Thyroid gland (tissue), 4 donors: Measurements from ENCODE around the gene SLC39A8. TPM values are rescaled to one million over a fixed set of nuclear protein-coding genes. Genes with fewer than 3 reads are reported as not detected.

Experiments used
- DNase-seq, 2 donors: peaks; one replicate each; pipeline ENCODE4 v3.0.0-alpha.2; 2019
- H3K27ac ChIP-seq, 3 donors: fragments of 200-600 bp; sonication (generic); 1 replicate in 2 of 3; 2 replicates in 1 of 3; pipeline ENCODE4 v1.5.1; 2016 to 2019; ENCODE audit warnings: mild to moderate bottlenecking in 1 of 3, moderate library complexity in 1 of 3
- H3K27me3 ChIP-seq: fragments of 200-600 bp; sonication (generic); one replicate; pipeline ENCODE4 v1.5.1; 2019
- H3K36me3 ChIP-seq, 2 donors: fragments of 200-600 bp; sonication (generic); one replicate each; pipeline ENCODE4 v1.5.1; 2016 to 2019
- H3K4me1 ChIP-seq, 2 donors: fragments of 200-600 bp; sonication (generic); one replicate each; pipeline ENCODE4 v1.5.1; 2017 to 2019
- H3K4me3 ChIP-seq, 3 donors: fragments of 200-600 bp; sonication (generic); replicated peaks in 1 of 3; 1 replicate in 2 of 3; 2 replicates in 1 of 3; pipeline ENCODE4 v1.5.1; 2016; ENCODE audit warnings: mild to moderate bottlenecking in 1 of 3
- H3K9me3 ChIP-seq: fragments of 200-600 bp; sonication (generic); one replicate; pipeline ENCODE4 v1.5.1; 2017
- CTCF ChIP-seq, 6 experiments: fragments of 200-600 bp in 3 of 6; fragments of 450-650 bp in 3 of 6; sonication (generic) in 3 of 6; IDR thresholded peaks; one replicate each; pipeline ENCODE4 v1.5.1; 2016 to 2019; ENCODE audit warnings: antibody characterized with exemption in 6 of 6, mild to moderate bottlenecking in 2 of 6, inconsistent platforms in 1 of 6, moderate library complexity in 1 of 6
- POLR2A ChIP-seq, 2 donors: fragments of 450-650 bp; IDR thresholded peaks; one replicate each; pipeline ENCODE4 v1.6.1; 2017; ENCODE audit warnings: antibody characterized with exemption in 2 of 2, mild to moderate bottlenecking in 2 of 2, moderate library complexity in 1 of 2
- WGBS, 2 donors: methylation state at CpG; one replicate each; pipeline ENCODE4 v1.1.5; 2017; 5-methylcytosine and 5-hydroxymethylcytosine counted together
- intact Hi-C: fragments of 100-400 bp; cut with DNase I; formaldehyde crosslinking; loops from one replicate; pipeline ENCODE4 v1.15.1; 2023
- total RNA-seq, 4 donors: library from RNA; depleted of rRNA; stranded (reverse); fragments of >200 nt; gene quantifications; one replicate each; pipeline ENCODE4 v1.2.3, GENCODE V29; 2016

Gene SLC39A8
- total RNA-seq, 4 donors from 2014 or later, result 19.4 to 26.7 (median 23.9) TPM

GRCh38 chr4:102356562-102357202 is 11.4 kb upstream of the SLC39A8 start:
- no peak overlapping the region for H3K27ac ChIP-seq
- no peaks in the 10 kb centered on the region for H3K9me3 ChIP-seq
- TF ChIP-seq CTCF (IDR thresholded peaks at IDR 0.05) (no peak), POLR2A (IDR thresholded peaks at IDR 0.05) (no peak)
- 95 to 97% methylated on average over 3 of the region's 3 CpGs for WGBS, 2 donors
- no peaks in the 10 kb centered on the region for H3K36me3 ChIP-seq
- DNase-seq, result no peak
- H3K4me3 ChIP-seq, result no peak overlapping the region
- intact Hi-C loops, result no loop called here
- no peaks in the 10 kb centered on the region for H3K27me3 ChIP-seq
- no peaks in the 10 kb centered on the region for H3K4me1 ChIP-seq

GRCh38 chr4:102355748-102356147 is 10.5 kb upstream of the SLC39A8 start:
- TF ChIP-seq CTCF (IDR thresholded peaks at IDR 0.05), result no peak
- no peak for TF ChIP-seq POLR2A (IDR thresholded peaks at IDR 0.05)
- 86 to 90% methylated on average over 2 of the region's 2 CpGs for WGBS, 2 donors
- intact Hi-C loops, result no loop called here

GRCh38 chr4:102354671-102355454 is 9.6 kb upstream of the SLC39A8 start:
- intact Hi-C loops, result no loop called here

More at GRCh38 chr4:102355748-102356147, 10.5 kb upstream of the SLC39A8 start:
- H3K27ac ChIP-seq, result no peak overlapping the region
- H3K4me1 ChIP-seq, result no peaks in the 10 kb centered on the region
- H3K9me3 ChIP-seq, result no peaks in the 10 kb centered on the region
- no peaks in the 10 kb centered on the region for H3K36me3 ChIP-seq
- H3K27me3 ChIP-seq, result no peaks in the 10 kb centered on the region
- H3K4me3 ChIP-seq, result no peak overlapping the region
- DNase-seq, result no peak

GRCh38 chr4:102352781-102353180 is 7.5 kb upstream of the SLC39A8 start:
- Histone ChIP-seq H3K9me3 (no peaks in the 10 kb centered on the region), H3K4me3 (no peak overlapping the region), H3K27ac (no peak overlapping the region), H3K27me3 (no peaks in the 10 kb centered on the region), H3K36me3 (no peaks in the 10 kb centered on the region), H3K4me1 (no peaks in the 10 kb centered on the region)
- TF ChIP-seq POLR2A (IDR thresholded peaks at IDR 0.05) (no peak), CTCF (IDR thresholded peaks at IDR 0.05) (no peak)
- DNase-seq, result no peak
- 81 to 84% methylated on average over 6 of the region's 6 CpGs for WGBS, 2 donors
- intact Hi-C loops, result no loop called here

More at GRCh38 chr4:102354671-102355454, 9.6 kb upstream of the SLC39A8 start:
- no peak overlapping the region for H3K27ac ChIP-seq
- H3K27me3 ChIP-seq, result no peaks in the 10 kb centered on the region
- H3K4me1 ChIP-seq, result no peaks in the 10 kb centered on the region
- WGBS, 2 donors, result 70 to 86% methylated on average over 2 of the region's 2 CpGs
- no peak for DNase-seq
- H3K9me3 ChIP-seq, result no peaks in the 10 kb centered on the region
- no peak overlapping the region for H3K4me3 ChIP-seq
- no peak for TF ChIP-seq CTCF (IDR thresholded peaks at IDR 0.05)
- no peak for TF ChIP-seq POLR2A (IDR thresholded peaks at IDR 0.05)
- H3K36me3 ChIP-seq, result no peaks in the 10 kb centered on the region

GRCh38 chr4:102350634-102351033 is 5.4 kb upstream of the SLC39A8 start:
- no peak overlapping the region for H3K4me3 ChIP-seq
- 95 to 98% methylated on average over 2 of the region's 2 CpGs for WGBS, 2 donors
- no peak for TF ChIP-seq CTCF (IDR thresholded peaks at IDR 0.05)
- TF ChIP-seq POLR2A (IDR thresholded peaks at IDR 0.05), result no peak

More at GRCh38 chr4:102350634-102351033, 5.4 kb upstream of the SLC39A8 start:
- no peaks in the 10 kb centered on the region for H3K4me1 ChIP-seq
- H3K9me3 ChIP-seq, result no peaks in the 10 kb centered on the region
- no peak overlapping the region for H3K27ac ChIP-seq
- intact Hi-C loops, result no loop called here
- no peak for DNase-seq
- H3K36me3 ChIP-seq, result no peaks in the 10 kb centered on the region
- no peaks in the 10 kb centered on the region for H3K27me3 ChIP-seq
